GM21576 (cell line): ENCODE data around the gene CCDC187.
"Not testable (repeated sequence)": the region's sequence is repeated elsewhere in the genome, so short reads cannot be mapped to it uniquely, and the experiment has no call there.

Experiments used
- ATAC-seq: cut with Tn5 transposase; IDR thresholded peaks from one replicate; pipeline ENCODE4 v1.9.1; 2021; ENCODE audit warnings: mild to moderate bottlenecking, moderate library complexity; ENCODE audit not compliant: unreplicated experiment

The CCDC187 gene

GRCh38 chr9:136328011-136328621 is 24.2 kb upstream of the CCDC187 start:
- no peak for ATAC-seq

GRCh38 chr9:136327304-136327974 is 23.5 kb upstream of the CCDC187 start, which contains the start of gene GPSM1:
GPSM1 (plus strand) TSS chr9:136327539; CDS start chr9:136327696, 157 bp downstream.
- no peak for ATAC-seq

- no peak for ATAC-seq
Measured at GRCh38 chr9:136326761-136327303, 22.9 kb upstream of the CCDC187 start.

- ATAC-seq: no peak
Measured at GRCh38 chr9:136326061-136326760, 22.3 kb upstream of the CCDC187 start.

GRCh38 chr9:136325358-136325757 is 21.5 kb upstream of the CCDC187 start:
- no peak for ATAC-seq

- no peak for ATAC-seq
Measured at GRCh38 chr9:136324501-136325300, 20.8 kb upstream of the CCDC187 start.

GRCh38 chr9:136323371-136323789 is 19.5 kb upstream of the CCDC187 start:
- ATAC-seq: no peak

GRCh38 chr9:136322756-136323330 is 18.9 kb upstream of the CCDC187 start:
- ATAC-seq: no peak

GRCh38 chr9:136321561-136321960 is 17.7 kb upstream of the CCDC187 start:
- ATAC-seq: no peak

GRCh38 chr9:136320972-136321371 is 17.1 kb upstream of the CCDC187 start:
- ATAC-seq: not testable (repeated sequence)

GRCh38 chr9:136319955-136320354 is 16.1 kb upstream of the CCDC187 start:
- ATAC-seq: not testable (repeated sequence)

- ATAC-seq: not testable (repeated sequence)
Measured at GRCh38 chr9:136319244-136319643, 15.3 kb upstream of the CCDC187 start.

- ATAC-seq: no peak
Measured at GRCh38 chr9:136318776-136319241, 14.9 kb upstream of the CCDC187 start.

GRCh38 chr9:136318111-136318775 is 14.3 kb upstream of the CCDC187 start:
- no peak for ATAC-seq

GRCh38 chr9:136317695-136318094 is 13.8 kb upstream of the CCDC187 start:
- ATAC-seq: no peak

GRCh38 chr9:136316896-136317676 is 13.2 kb upstream of the CCDC187 start:
- no peak for ATAC-seq

- no peak for ATAC-seq
Measured at GRCh38 chr9:136316271-136316751, 12.4 kb upstream of the CCDC187 start.

GRCh38 chr9:136314944-136315343 is 11.1 kb upstream of the CCDC187 start:
- ATAC-seq: no peak

- ATAC-seq: no peak
Measured at GRCh38 chr9:136314056-136314416, 10.1 kb upstream of the CCDC187 start.
